Gastrocnemius medialis (tissue), 4 donors: ENCODE results near the gene NAA40.

Experiments used
- POLR2A ChIP-seq, 2 donors: fragments of 450-650 bp; IDR thresholded peaks; one replicate each; pipeline ENCODE4 v1.6.1; 2017; ENCODE audit warnings: antibody characterized with exemption in 2 of 2, mild to moderate bottlenecking in 2 of 2, moderate library complexity in 2 of 2
- TF ChIP-seq, protein P1 (sequence below), 5 experiments: fragments of 450-650 bp in 3 of 5; fragments of 200-600 bp in 2 of 5; sonication (generic) in 2 of 5; IDR thresholded peaks in 4 of 5; conservative IDR thresholded peaks in 1 of 5; 1 replicate in 4 of 5; 2 replicates in 1 of 5; pipeline ENCODE4 v1.5.1; 2016 to 2019; ENCODE audit warnings: antibody characterized with exemption in 5 of 5, mild to moderate bottlenecking in 3 of 5, moderate library complexity in 3 of 5

DNA sequence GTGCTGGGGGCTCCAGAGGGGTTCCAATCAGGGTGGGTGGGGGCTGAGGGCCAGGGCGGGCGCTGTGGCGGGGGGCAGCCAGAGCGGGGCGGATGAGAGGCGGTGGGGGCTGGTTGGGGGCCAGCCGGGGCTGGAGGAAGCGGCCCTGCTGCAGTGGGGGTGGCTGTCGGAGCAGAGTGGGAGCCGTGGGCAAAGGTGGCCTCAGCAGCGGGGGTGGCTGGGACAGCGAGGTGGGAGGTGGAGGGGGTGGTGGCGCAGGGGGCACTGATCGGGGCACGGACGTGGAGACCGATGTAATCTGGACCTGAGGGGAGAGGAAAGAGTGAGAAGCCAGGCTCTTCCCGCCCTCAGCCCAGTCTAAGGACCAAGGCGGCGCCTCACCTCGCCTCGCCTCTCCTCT is 26.9 kb upstream of the NAA40 start:
- TF ChIP-seq POLR2A (IDR thresholded peaks at IDR 0.05) = no peak
- TF ChIP-seq, protein P1, sequence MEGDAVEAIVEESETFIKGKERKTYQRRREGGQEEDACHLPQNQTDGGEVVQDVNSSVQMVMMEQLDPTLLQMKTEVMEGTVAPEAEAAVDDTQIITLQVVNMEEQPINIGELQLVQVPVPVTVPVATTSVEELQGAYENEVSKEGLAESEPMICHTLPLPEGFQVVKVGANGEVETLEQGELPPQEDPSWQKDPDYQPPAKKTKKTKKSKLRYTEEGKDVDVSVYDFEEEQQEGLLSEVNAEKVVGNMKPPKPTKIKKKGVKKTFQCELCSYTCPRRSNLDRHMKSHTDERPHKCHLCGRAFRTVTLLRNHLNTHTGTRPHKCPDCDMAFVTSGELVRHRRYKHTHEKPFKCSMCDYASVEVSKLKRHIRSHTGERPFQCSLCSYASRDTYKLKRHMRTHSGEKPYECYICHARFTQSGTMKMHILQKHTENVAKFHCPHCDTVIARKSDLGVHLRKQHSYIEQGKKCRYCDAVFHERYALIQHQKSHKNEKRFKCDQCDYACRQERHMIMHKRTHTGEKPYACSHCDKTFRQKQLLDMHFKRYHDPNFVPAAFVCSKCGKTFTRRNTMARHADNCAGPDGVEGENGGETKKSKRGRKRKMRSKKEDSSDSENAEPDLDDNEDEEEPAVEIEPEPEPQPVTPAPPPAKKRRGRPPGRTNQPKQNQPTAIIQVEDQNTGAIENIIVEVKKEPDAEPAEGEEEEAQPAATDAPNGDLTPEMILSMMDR (IDR thresholded peaks at IDR 0.05 in 4 of 5, conservative IDR thresholded peaks at IDR 0.05 in 1 of 5) = no peak
